Measurements from ENCODE around the gene VWF.

- TF ChIP-seq CTCF (IDR thresholded peaks at IDR 0.05) (no peak), POLR2A (IDR thresholded peaks at IDR 0.05) (no peak), EP300 (IDR thresholded peaks at IDR 0.05) (no peak)
Observed at GRCh38 chr12:6145564-6145963, 21.1 kb upstream of the VWF start.

Measured in sigmoid colon (tissue), 4 donors.